Stimulated activated CD4-positive, alpha-beta T cell treated with anti-CD3 and anti-CD28 coated beads, Interleukin-1b, Interleukin-23, amount 100 ng/mL, for 24 hours (primary cell): ENCODE data around the gene MAT1A.
"Not testable (repeated sequence)": the region's sequence is repeated elsewhere in the genome, so short reads cannot be mapped to it uniquely, and the experiment has no call there.

Experiments used
- DNase-seq, 4 experiments: peaks; one replicate each; pipeline ENCODE4 v3.0.0-alpha.2; 2020; ENCODE audit warnings: low read depth in 4 of 4, low spot score in 1 of 4

MAT1A gene

GRCh38 chr10:80233871-80234270, 55.6 kb downstream of the MAT1A start:
- not testable (repeated sequence) for DNase-seq

- DNase-seq = not testable (repeated sequence)
Measured at GRCh38 chr10:80226723-80227122, 62.7 kb downstream of the MAT1A start.

- not testable (repeated sequence) for DNase-seq
Measured at GRCh38 chr10:80223031-80223419, 66.4 kb downstream of the MAT1A start.
